GM23248 (cell line): ENCODE measurements around the gene NPAS2. TPM values are rescaled to one million over a fixed set of nuclear protein-coding genes. Genes with fewer than 3 reads are reported as not detected.

ENCODE experiments used
- DNase-seq: peaks from one replicate; pipeline ENCODE4 v3.0.0-alpha.2; 2015
- H2AFZ ChIP-seq: fragments of 200-600 bp; sonication (generic); 2 replicates; pipeline ENCODE4 v1.6.1; 2016; ENCODE audit warnings: antibody characterized with exemption
- H3F3A ChIP-seq: fragments of 200-600 bp; sonication (generic); 2 replicates; pipeline ENCODE4 v1.6.1; 2016; ENCODE audit warnings: mild to moderate bottlenecking, antibody characterized with exemption, mixed run types; ENCODE audit not compliant: insufficient read depth
- H3K27ac ChIP-seq: fragments of 200-600 bp; sonication (generic); 2 replicates; pipeline ENCODE4 v1.5.1; 2016; ENCODE audit warnings: mild to moderate bottlenecking
- H3K27me3 ChIP-seq: fragments of 200-600 bp; sonication (generic); replicated peaks from 2 replicates; pipeline ENCODE4 v1.6.1; 2016; ENCODE audit warnings: mild to moderate bottlenecking; ENCODE audit not compliant: insufficient read depth
- H3K36me3 ChIP-seq: fragments of 200-600 bp; sonication (generic); 2 replicates; pipeline ENCODE4 v1.6.1; 2016; ENCODE audit warnings: low read depth, mild to moderate bottlenecking
- H3K4me1 ChIP-seq: fragments of 200-600 bp; sonication (generic); 2 replicates; pipeline ENCODE4 v1.6.1; 2016; ENCODE audit warnings: mild to moderate bottlenecking; ENCODE audit not compliant: insufficient read depth
- H3K4me2 ChIP-seq: fragments of 200-600 bp; sonication (generic); one replicate; pipeline ENCODE4 v1.6.1; 2016; ENCODE audit warnings: mild to moderate bottlenecking; ENCODE audit not compliant: unreplicated experiment
- H3K4me3 ChIP-seq: fragments of 200-600 bp; sonication (generic); 2 replicates; pipeline ENCODE4 v1.5.1; 2016; ENCODE audit warnings: mild to moderate bottlenecking
- H3K79me2 ChIP-seq: fragments of 200-600 bp; sonication (generic); 2 replicates; pipeline ENCODE4 v1.6.1; 2016; ENCODE audit warnings: mild to moderate bottlenecking; ENCODE audit not compliant: insufficient read depth
- H3K9ac ChIP-seq: fragments of 200-600 bp; sonication (generic); 2 replicates; pipeline ENCODE4 v1.6.1; 2016; ENCODE audit warnings: mild to moderate bottlenecking
- H3K9me2 ChIP-seq: fragments of 200-600 bp; sonication (generic); 2 replicates; pipeline ENCODE4 v1.6.1; 2016; ENCODE audit warnings: mixed run types, mild to moderate bottlenecking, moderate library complexity; ENCODE audit not compliant: insufficient read depth
- H3K9me3 ChIP-seq: fragments of 200-600 bp; sonication (generic); one replicate; pipeline ENCODE4 v1.6.1; 2017; ENCODE audit warnings: low read depth
- H4K20me1 ChIP-seq: fragments of 200-600 bp; sonication (generic); 2 replicates; pipeline ENCODE4 v1.6.0; 2016; ENCODE audit not compliant: insufficient read depth
- EZH2 ChIP-seq: fragments of 200-600 bp; sonication (generic); IDR thresholded peaks from 2 replicates; pipeline ENCODE4 v1.6.1; 2018; ENCODE audit warnings: antibody characterized with exemption, mild to moderate bottlenecking; ENCODE audit not compliant: insufficient read depth, poor library complexity, severe bottlenecking
- EZH2phosphoT487 ChIP-seq: fragments of 200-600 bp; sonication (generic); IDR thresholded peaks from 2 replicates; pipeline ENCODE4 v1.6.1; 2018; ENCODE audit warnings: antibody characterized with exemption, moderate library complexity, mild to moderate bottlenecking, low read depth; ENCODE audit not compliant: insufficient read depth
- WGBS, 2 experiments: methylation state at CpG; one replicate each; pipeline ENCODE4 v1.1.6; 2015 to 2017; ENCODE audit warnings: low lambda C conversion rate in 2 of 2, low coverage in 1 of 2; ENCODE audit errors: missing lambda C conversion rate in 2 of 2; 5-methylcytosine and 5-hydroxymethylcytosine counted together
- in situ Hi-C: fragments of 300-500 bp; cut with MboI; formaldehyde crosslinking; loops from 2 replicates; pipeline ENCODE4 v1.15.0; 2020
- polyA plus RNA-seq: library from polyadenylated mRNA; unstranded; fragments of >200 nt; fragmentation: Nextera tagmentation; extraction: Ambion mirVana; gene quantifications from 2 replicates; pipeline ENCODE4 v1.2.1, GENCODE V29; 2016
- total RNA-seq: library from RNA; depleted of rRNA; stranded (reverse); fragments of >200 nt; shearing (Covaris generic); gene quantifications from 2 replicates; pipeline ENCODE4 v1.2.3, GENCODE V29; 2014

Gene NPAS2
- total and polyA plus RNA-seq, 2 experiments from 2014 or later, result 3.8 to 10.8 TPM

- no peaks in the 10 kb centered on the region for H3K27me3 ChIP-seq
- no peak overlapping the region for H3K27ac ChIP-seq
- H3K36me3 ChIP-seq, result no peaks in the 10 kb centered on the region
- no peak overlapping the region for H2AFZ ChIP-seq
- no peaks in the 10 kb centered on the region for H3K9me2 ChIP-seq
- H3K9me3 ChIP-seq, result no peaks in the 10 kb centered on the region
- DNase-seq, result no peak
- in situ Hi-C loops, result no loop called here
- H3K4me1 ChIP-seq, result peaks cover 15% of the 10 kb centered on the region
- H4K20me1 ChIP-seq, result no peaks in the 10 kb centered on the region
- no peak overlapping the region for H3K9ac ChIP-seq
- no peaks in the 10 kb centered on the region for H3K79me2 ChIP-seq
- WGBS, 2 experiments, result 87 to 89% methylated on average over 10 of the region's 10 CpGs
- H3K4me2 ChIP-seq, result no peak overlapping the region
- H3K4me3 ChIP-seq, result no peak overlapping the region
- 0 out of 2 replicates have a peak, but pooled peaks cover 9% of the 10 kb centered on the region for H3F3A ChIP-seq
- TF ChIP-seq EZH2, result no peak
- no peak for TF ChIP-seq EZH2phosphoT487
Observed at GRCh38 chr2:100936070-100936741, 116.3 kb downstream of the NPAS2 start.

DNA sequence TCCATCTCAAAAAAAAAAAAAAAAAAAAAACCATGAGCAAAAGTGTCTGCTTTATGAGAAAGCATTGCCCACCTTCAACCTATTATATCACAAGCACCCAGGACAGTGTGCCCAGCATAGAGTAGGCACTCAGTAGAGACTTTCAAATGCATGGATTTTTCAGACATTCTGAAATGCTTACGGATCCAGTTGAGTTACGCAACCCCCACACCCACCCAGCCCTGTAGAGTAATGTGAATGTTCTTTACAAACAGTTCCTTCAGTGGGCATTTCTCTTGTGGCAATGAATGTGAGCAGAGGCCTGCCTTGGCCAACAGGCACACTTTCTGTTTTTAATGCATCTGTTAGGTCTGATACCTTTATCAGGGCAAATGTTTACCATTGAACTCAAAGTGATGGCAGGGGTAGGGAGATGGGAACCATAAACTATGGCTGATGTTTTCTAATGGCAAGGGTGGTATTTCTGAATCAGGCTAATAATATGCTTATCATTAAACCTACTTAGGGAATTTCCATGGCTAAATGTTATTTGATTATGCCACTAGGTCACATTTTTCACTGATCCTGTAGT lies 117.1 kb downstream of the NPAS2 start:
- Histone ChIP-seq H3K4me1 (peaks cover 22% of the 10 kb centered on the region), H3K9me2 (no peaks in the 10 kb centered on the region), H3K9ac (no peak overlapping the region), H3K9me3 (no peaks in the 10 kb centered on the region), H3K36me3 (no peaks in the 10 kb centered on the region), H3K27me3 (no peaks in the 10 kb centered on the region), H2AFZ (no peak overlapping the region), H3K27ac (no peak overlapping the region), H4K20me1 (no peaks in the 10 kb centered on the region), H3K4me2 (no peak overlapping the region), H3F3A (0 out of 2 replicates have a peak, but pooled peaks cover 9% of the 10 kb centered on the region), H3K4me3 (no peak overlapping the region), H3K79me2 (no peaks in the 10 kb centered on the region)
- no peak for TF ChIP-seq EZH2
- no peak for TF ChIP-seq EZH2phosphoT487
- in situ Hi-C loops, result no loop called here
- DNase-seq, result no peak
- WGBS, 2 experiments, result 90 to 100% methylated on average over 2 of the region's 2 CpGs

- Histone ChIP-seq H4K20me1 (no peaks in the 10 kb centered on the region), H3F3A (0 out of 2 replicates have a peak, but pooled peaks cover 9% of the 10 kb centered on the region), H3K9me2 (no peaks in the 10 kb centered on the region), H2AFZ (no peak overlapping the region), H3K27ac (no peak overlapping the region), H3K4me1 (peaks cover 22% of the 10 kb centered on the region), H3K36me3 (no peaks in the 10 kb centered on the region), H3K4me3 (no peak overlapping the region), H3K9ac (no peak overlapping the region), H3K4me2 (no peak overlapping the region), H3K9me3 (no peaks in the 10 kb centered on the region), H3K79me2 (no peaks in the 10 kb centered on the region), H3K27me3 (no peaks in the 10 kb centered on the region)
- in situ Hi-C loops, result no loop called here
- no peak for DNase-seq
- TF ChIP-seq EZH2, result no peak
- TF ChIP-seq EZH2phosphoT487, result no peak
- WGBS, 2 experiments, result 86 to 89% methylated on average over 13 to 15 of the region's 15 CpGs
Observed at GRCh38 chr2:100938031-100939026, 118.4 kb downstream of the NPAS2 start.

GRCh38 chr2:100939445-100939844 lies 119.5 kb downstream of the NPAS2 start:
- WGBS, 2 experiments, result 93 to 100% methylated on average over 6 of the region's 6 CpGs
- no peak for TF ChIP-seq EZH2phosphoT487

More at GRCh38 chr2:100939445-100939844, 119.5 kb downstream of the NPAS2 start:
- in situ Hi-C loops, result no loop called here
- H3K9me3 ChIP-seq, result no peaks in the 10 kb centered on the region
- H3F3A ChIP-seq, result 0 out of 2 replicates have a peak, but pooled peaks cover 9% of the 10 kb centered on the region
- H4K20me1 ChIP-seq, result no peaks in the 10 kb centered on the region
- DNase-seq, result no peak
- peaks cover 22% of the 10 kb centered on the region for H3K4me1 ChIP-seq
- H3K4me3 ChIP-seq, result no peak overlapping the region
- no peaks in the 10 kb centered on the region for H3K79me2 ChIP-seq
- no peak overlapping the region for H2AFZ ChIP-seq
- H3K9me2 ChIP-seq, result no peaks in the 10 kb centered on the region
- no peak overlapping the region for H3K27ac ChIP-seq
- H3K4me2 ChIP-seq, result no peak overlapping the region
- H3K36me3 ChIP-seq, result no peaks in the 10 kb centered on the region
- no peaks in the 10 kb centered on the region for H3K27me3 ChIP-seq
- no peak overlapping the region for H3K9ac ChIP-seq
